ENCODE data around the gene SPNS2. TPM values are rescaled to one million over a fixed set of nuclear protein-coding genes. Genes with fewer than 3 reads are reported as not detected.

The SPNS2 gene
- total RNA-seq, 2 donors from 2014 or later = 0.16 to 0.64 TPM

DNA sequence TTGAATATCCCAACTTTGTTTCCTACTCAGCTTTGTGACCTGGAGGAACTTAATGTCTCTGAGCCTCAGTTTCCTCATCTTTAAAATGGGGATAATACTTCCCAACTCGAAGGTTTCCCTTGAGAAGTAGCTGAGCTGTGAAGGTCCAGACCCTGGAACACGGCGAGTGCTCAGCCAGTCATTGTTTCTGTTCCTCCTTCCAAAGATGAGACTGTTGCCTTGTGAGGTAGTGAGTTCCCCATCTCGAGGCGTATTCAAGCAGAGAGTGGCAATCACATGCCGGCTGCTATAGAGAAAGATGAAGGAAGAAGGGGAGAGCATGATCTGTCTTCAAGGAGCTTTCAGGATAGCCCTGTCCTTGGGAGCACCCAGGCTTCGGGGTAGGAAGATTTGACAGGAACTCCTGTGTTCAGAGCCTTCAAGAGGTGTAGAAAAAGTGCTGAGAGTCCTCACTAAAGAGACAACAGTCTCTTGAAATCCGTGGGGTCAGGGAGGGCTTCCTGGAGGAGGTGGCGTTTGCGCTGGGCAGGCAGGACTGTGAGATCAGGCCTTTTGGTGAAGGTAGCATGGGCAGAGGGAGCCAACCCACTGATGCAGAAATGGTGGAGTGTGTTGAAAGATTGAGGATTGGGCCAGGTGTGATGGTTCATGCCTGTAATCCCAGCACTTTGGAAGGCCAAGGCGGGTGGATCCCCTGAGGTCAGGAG lies 27.2 kb downstream of the SPNS2 start:
- Mint-ChIP-seq H3K27ac (peak overlapping the region in 1 of 2 donors; percentile 12), H3K9me3 (no peaks in the 10 kb centered on the region), H3K36me3 (no peaks in the 10 kb centered on the region)
- no peak for ATAC-seq
- no peak for DNase-seq (ENCODE audit: low spot score in 2 of 2)

DNA sequence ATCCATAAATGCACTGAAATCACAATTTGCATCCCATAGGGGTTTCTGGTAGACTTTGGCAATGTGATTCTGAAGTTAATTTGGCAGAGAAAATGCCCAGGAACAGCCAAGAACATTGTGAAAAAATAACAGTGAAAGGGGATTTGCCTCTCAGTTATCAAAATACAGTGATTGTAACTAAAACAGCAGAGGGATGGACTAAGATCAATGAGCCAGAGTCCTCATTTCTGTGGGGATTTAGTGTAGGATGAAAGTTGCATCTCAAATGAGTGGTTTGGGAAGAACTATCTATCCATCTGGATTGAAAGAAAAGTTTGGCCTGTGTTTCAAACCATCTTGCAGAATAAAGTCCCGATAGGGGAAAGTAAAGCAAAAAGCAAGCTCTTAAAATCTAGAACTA lies 28.5 kb downstream of the SPNS2 start:
- peak overlapping the region in 1 of 2 donors; percentile 44 for H3K27ac Mint-ChIP-seq
- no peaks in the 10 kb centered on the region for H3K9me3 Mint-ChIP-seq
- ATAC-seq (no peak), DNase-seq (ENCODE audit: low spot score in 2 of 2) (no peak)
- H3K36me3 Mint-ChIP-seq = no peaks in the 10 kb centered on the region

- Mint-ChIP-seq H3K9me3 (no peaks in the 10 kb centered on the region), H3K27ac (no peak overlapping the region), H3K36me3 (no peaks in the 10 kb centered on the region)
- ATAC-seq (no peak), DNase-seq (ENCODE audit: low spot score in 2 of 2) (no peak)
These were observed 29.0 kb downstream of the SPNS2 start for GRCh38 chr17:4527566-4528125.

- Mint-ChIP-seq H3K9me3 (no peaks in the 10 kb centered on the region), H3K36me3 (no peaks in the 10 kb centered on the region), H3K27ac (no peak overlapping the region)
- ATAC-seq = no peak
- DNase-seq (ENCODE audit: low spot score in 2 of 2) = no peak
These were observed 31.0 kb downstream of the SPNS2 start for GRCh38 chr17:4529533-4530152.

DNA sequence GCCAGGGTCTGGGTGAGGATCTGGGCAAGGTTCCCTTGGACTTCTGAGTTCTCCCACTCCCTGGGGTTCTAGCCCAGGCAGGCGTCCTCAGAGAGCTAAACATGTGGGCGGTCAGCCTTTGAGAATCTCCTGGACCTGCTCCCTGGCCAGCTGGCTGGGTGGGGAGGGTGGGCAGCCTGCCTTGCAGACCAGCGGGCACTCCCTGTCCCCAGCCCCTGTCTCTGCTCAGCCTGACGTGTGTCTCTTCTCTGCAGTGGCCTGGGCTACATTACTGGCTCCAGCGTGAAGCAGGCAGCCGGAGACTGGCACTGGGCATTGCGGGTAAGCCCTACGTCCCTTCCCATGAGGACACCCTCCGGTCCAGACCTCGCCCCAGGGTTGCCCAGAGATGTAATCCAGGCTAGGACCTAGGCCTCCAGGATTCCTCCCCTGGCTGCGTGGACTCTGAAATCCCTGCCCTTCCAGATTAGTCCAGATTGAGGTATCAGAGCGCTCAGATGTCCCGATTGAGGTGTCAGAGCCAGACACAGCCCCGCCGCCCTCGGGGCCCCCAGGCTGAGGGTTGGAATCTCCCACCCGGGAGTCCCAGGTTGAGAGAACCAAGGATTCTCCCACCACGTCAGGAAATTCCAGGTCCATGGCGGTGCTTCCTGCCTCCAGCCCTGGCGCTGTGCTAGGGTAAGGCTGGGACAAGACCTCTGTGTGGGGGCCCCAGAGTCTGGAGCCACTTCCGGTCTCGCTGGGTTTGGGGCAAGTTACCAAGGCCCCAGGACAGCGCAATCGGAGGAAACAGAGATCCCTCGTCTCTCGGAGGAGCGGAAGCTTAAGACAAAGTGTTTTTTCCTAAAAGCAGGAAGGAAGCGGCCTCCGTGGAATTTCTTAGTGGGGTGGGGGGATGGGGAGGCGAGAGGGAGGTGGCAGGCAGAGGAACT lies 32.4 kb downstream of the SPNS2 start:
- Mint-ChIP-seq H3K36me3 (no peaks in the 10 kb centered on the region), H3K9me3 (no peaks in the 10 kb centered on the region), H3K27ac (no peak overlapping the region)
- DNase-seq (ENCODE audit: low spot score in 2 of 2) (no peak), ATAC-seq (no peak)

- no peaks in the 10 kb centered on the region for H3K9me3 Mint-ChIP-seq
- no peaks in the 10 kb centered on the region for H3K36me3 Mint-ChIP-seq
- no peak for ATAC-seq
- no peak for DNase-seq (ENCODE audit: low spot score in 2 of 2)
- H3K27ac Mint-ChIP-seq = no peak overlapping the region
These were observed 33.5 kb downstream of the SPNS2 start for GRCh38 chr17:4531988-4532736.

GRCh38 chr17:4532860-4533522 lies 34.3 kb downstream of the SPNS2 start:
- Mint-ChIP-seq H3K36me3 (no peaks in the 10 kb centered on the region), H3K9me3 (no peaks in the 10 kb centered on the region), H3K27ac (peak overlapping the region in 1 of 2 donors; percentile 76)
- peak in 1 of 2 donors; percentile 10 for ATAC-seq
- no peak for DNase-seq (ENCODE audit: low spot score in 2 of 2)

DNA sequence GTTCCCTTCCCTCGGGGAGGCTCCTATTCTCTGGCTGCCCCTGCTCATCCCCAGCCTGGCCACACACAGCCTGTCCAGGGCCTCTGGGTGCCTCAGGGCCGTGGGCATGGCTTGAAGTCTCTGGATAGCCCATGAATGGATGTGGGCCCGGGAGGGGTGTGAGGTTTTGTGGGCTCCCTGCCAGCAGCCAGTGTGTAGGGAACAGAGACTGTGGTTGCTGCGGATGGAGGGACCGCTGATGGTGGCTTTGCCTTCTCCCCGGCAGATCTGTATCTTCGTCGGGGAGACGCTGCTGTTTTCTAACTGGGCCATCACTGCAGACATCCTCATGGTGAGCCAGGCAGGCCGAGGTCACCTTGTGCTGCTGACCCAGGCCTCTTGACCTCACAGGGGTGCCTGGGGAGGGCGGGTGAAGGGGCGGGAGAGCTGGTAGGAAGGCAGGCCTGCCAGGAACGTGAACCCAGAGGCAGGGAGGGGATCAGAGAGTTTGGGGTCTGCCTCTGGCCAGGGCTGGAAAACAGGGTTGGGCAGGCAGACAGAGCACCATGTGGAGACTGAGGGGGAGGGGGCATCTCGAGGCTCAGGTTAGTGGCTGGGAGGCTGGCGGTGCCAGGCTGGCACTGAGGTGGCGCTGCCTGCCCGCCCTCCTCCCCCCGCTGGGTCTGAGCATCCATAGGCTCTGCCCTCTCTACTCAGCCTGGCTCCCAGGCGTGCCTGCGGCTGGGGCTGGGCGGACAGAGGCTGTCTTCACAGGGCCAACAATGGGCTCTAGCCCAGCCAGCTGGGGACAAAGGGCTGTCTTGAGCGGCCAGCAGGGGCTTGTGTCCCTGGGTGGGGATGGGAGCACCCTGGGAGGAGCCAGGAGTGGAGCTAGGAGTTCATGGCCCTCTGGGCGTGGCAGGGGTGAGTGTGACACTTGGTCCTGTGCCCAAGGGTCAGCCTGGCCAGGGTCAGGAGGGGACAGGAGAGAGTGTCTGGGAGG lies 35.1 kb downstream of the SPNS2 start:
- ATAC-seq (peak; percentile 16 to 17), DNase-seq (ENCODE audit: low spot score in 2 of 2) (no peak)
- Mint-ChIP-seq H3K36me3 (no peaks in the 10 kb centered on the region), H3K9me3 (no peaks in the 10 kb centered on the region), H3K27ac (peak overlapping the region in 1 of 2 donors; percentile 76)

- no peaks in the 10 kb centered on the region for H3K9me3 Mint-ChIP-seq
- DNase-seq (ENCODE audit: low spot score in 2 of 2) = no peak
- no peak overlapping the region for H3K27ac Mint-ChIP-seq
- ATAC-seq = no peak
- H3K36me3 Mint-ChIP-seq = no peaks in the 10 kb centered on the region
These were observed 35.8 kb downstream of the SPNS2 start for GRCh38 chr17:4534515-4534914.

DNA sequence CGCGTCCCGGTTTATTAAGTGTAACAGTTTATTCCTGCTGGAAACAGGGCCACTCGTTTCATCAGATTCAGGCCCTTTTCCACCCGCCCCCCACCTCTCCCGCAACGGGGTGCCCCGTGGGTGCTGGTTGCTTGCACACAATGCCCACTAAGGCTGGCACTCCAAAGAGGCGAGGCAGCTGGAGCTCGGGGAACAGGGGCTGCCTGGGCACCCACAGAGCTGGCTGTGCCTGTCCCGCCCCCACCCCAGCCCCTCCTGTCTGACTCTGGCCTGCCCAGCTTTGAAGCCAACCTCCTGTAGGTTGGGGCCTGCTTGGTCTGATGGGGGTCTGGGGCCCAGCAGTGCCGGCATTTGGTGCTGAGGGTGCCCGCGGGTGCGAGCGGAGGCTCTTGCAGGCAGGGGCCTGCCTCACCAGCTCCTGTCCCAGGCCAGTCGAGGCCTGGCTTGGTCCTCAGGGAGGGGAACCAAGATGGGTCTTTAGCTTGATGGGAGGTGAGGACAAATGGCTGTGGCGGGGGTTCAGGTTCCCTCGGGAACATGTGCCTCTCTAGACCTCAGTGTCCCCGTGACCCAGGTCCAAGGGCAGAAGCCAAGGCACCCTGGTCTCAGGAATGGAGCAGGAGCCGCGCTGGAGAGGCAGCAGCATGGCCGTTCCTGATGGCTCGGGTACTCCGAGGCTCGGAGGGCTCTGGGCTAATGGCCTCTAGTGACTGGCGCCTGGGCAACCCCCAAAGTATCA lies 36.4 kb downstream of the SPNS2 start:
- H3K9me3 Mint-ChIP-seq = no peaks in the 10 kb centered on the region
- no peaks in the 10 kb centered on the region for H3K36me3 Mint-ChIP-seq
- no peak overlapping the region for H3K27ac Mint-ChIP-seq
- DNase-seq (ENCODE audit: low spot score in 2 of 2) = no peak
- no peak for ATAC-seq

DNA sequence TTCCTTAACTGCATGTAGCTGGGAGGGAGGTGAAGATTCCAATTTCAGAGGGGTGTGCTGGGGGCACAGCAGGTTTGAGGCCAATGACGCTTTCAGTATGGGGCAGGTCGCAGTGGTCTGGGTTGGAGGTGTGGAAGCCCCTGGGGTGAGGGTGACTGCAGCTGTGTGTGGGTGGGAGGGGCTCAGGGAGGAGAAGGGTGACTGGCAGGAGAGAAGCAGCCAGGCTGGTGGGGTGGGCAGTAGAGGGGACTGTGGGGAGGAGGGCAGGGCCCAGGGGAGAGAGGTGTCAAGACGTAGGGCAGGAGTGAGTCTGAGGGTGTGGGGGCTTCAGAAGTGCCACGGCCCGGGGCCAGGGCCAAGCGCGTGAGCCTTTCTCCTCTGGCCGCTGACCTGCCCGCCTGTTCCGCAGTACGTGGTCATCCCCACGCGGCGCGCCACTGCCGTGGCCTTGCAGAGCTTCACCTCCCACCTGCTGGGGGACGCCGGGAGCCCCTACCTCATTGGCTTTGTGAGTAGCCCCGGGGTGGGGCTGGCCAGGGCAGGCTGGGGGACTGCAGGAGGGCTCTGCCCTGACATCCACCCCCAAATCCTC lies 37.1 kb downstream of the SPNS2 start:
- Mint-ChIP-seq H3K9me3 (no peaks in the 10 kb centered on the region), H3K36me3 (no peaks in the 10 kb centered on the region), H3K27ac (no peak overlapping the region)
- DNase-seq (ENCODE audit: low spot score in 2 of 2) (no peak), ATAC-seq (no peak)

GRCh38 chr17:4536259-4536741 lies 37.6 kb downstream of the SPNS2 start:
- ATAC-seq (no peak), DNase-seq (ENCODE audit: low spot score in 2 of 2) (no peak)
- H3K27ac Mint-ChIP-seq = no peak overlapping the region
- H3K9me3 Mint-ChIP-seq = no peaks in the 10 kb centered on the region
- no peaks in the 10 kb centered on the region for H3K36me3 Mint-ChIP-seq

DNA sequence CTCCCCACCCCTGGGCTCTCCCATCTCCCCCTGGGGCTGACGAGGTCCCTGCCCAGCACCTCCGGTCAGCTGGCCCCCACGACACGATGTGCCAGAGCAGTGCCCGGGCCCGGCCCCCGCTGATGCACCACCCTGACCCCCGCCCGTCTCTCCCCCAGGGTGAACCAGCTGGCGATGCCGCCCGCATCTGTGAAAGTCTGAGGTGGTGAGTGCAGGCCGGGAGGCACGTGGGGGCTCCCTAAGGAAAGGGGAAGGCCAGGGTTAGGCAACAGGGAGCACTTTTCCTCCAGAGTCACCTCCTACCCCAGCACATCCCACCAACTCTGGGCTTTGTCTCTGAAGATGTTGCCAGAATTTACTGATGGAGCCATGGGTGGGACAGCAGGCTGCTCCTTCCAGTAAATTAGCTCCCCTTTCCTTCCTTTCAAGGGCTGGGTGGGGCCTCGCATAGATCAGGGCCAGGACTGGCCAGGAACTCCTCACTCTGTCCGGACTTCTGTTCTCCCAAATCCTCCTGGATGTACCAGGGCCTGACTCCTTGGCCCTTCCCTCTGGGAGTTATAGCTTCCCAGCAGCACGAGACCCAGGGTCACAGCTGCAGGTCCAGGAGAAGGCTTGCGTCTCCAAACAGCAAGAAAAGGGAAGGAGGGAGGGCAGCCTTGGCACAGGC lies 38.2 kb downstream of the SPNS2 start:
- no peak for DNase-seq (ENCODE audit: low spot score in 2 of 2)
- no peaks in the 10 kb centered on the region for H3K36me3 Mint-ChIP-seq

More for the DNA sequence above, 38.2 kb downstream of the SPNS2 start:
- Mint-ChIP-seq H3K27ac (no peak overlapping the region), H3K9me3 (no peaks in the 10 kb centered on the region)
- no peak for ATAC-seq

All from activated naive CD4-positive, alpha-beta T cell treated with anti-CD3 and anti-CD28 coated beads, Interleukin-2, amount 50 U/mL, for 72 hours (primary cell).